ENCODE measurements around the gene SSX2.
"Not testable (repeated sequence)": the region's sequence is repeated elsewhere in the genome, so short reads cannot be mapped to it uniquely, and the experiment has no call there.

The SSX2 gene

GRCh38 chrX:52707078-52707477 lies at the start of gene SSX2:
Gene SSX2 (minus strand): TSS chrX:52707178. CDS start chrX:52705749, 1,429 bp downstream.
- DNase-seq (ENCODE audit: low read depth); H3K4me3 ChIP-seq (replicated peaks; ENCODE audit: low read depth, low read length): not testable (repeated sequence)

- not testable (repeated sequence) for H3K4me3 ChIP-seq (replicated peaks; ENCODE audit: low read depth, low read length); DNase-seq (ENCODE audit: low read depth)
Measured at GRCh38 chrX:52750952-52751351, 44.0 kb upstream of the SSX2 start, which contains the start of gene SSX2B. Gene SSX2B (plus strand): TSS chrX:52751252. CDS start chrX:52752681, 1,429 bp downstream.

GRCh38 chrX:52692034-52692433 lies 14.9 kb downstream of the SSX2 start:
- not testable (repeated sequence) for DNase-seq (ENCODE audit: low read depth); H3K4me3 ChIP-seq (replicated peaks; ENCODE audit: low read depth, low read length)

- DNase-seq (ENCODE audit: low read depth); H3K4me3 ChIP-seq (replicated peaks; ENCODE audit: low read depth, low read length): not testable (repeated sequence)
Measured at GRCh38 chrX:52662218-52662617, 44.8 kb downstream of the SSX2 start.

- not testable (repeated sequence) for DNase-seq (ENCODE audit: low read depth); H3K4me3 ChIP-seq (replicated peaks; ENCODE audit: low read depth, low read length)
Measured at GRCh38 chrX:52655475-52655874, 51.5 kb downstream of the SSX2 start.

GRCh38 chrX:52654800-52655199 lies 52.2 kb downstream of the SSX2 start, which contains the start of gene SSX7:
Gene SSX7 (minus strand): TSS chrX:52654900. CDS start chrX:52653472, 1,428 bp downstream.
- H3K4me3 ChIP-seq (replicated peaks; ENCODE audit: low read depth, low read length); DNase-seq (ENCODE audit: low read depth): not testable (repeated sequence)

- not testable (repeated sequence) for DNase-seq (ENCODE audit: low read depth); H3K4me3 ChIP-seq (replicated peaks; ENCODE audit: low read depth, low read length)
Measured at GRCh38 chrX:52650676-52651075, 56.3 kb downstream of the SSX2 start.

- DNase-seq (ENCODE audit: low read depth); H3K4me3 ChIP-seq (replicated peaks; ENCODE audit: low read depth, low read length): not testable (repeated sequence)
Measured at GRCh38 chrX:52648956-52649355, 58.0 kb downstream of the SSX2 start.
